SK-N-SH (cell line): ENCODE results near the gene COG3.

Source experiments
- CHD2 ChIP-seq: fragments of 150-350 bp; IDR thresholded peaks from 2 replicates; pipeline ENCODE4 v1.6.1; 2018; ENCODE audit warnings: low read length; ENCODE audit not compliant: partially characterized antibody
- CTCF ChIP-seq: fragments of 200-600 bp; sonication (generic); IDR thresholded peaks from 2 replicates; pipeline ENCODE4 v1.6.1; 2017; ENCODE audit warnings: antibody characterized with exemption, mild to moderate bottlenecking, moderate library complexity
- POLR2AphosphoS5 ChIP-seq: IDR thresholded peaks from 2 replicates; pipeline ENCODE4 v1.6.1; 2012; ENCODE audit warnings: low read depth, low read length
- RAD21 ChIP-seq: IDR thresholded peaks from 2 replicates; pipeline ENCODE4 v1.6.1; 2012; ENCODE audit warnings: mild to moderate bottlenecking, low read length
- TF ChIP-seq, protein P1 (sequence below): IDR thresholded peaks from 2 replicates; pipeline ENCODE4 v1.4.0; 2012; ENCODE audit warnings: low read depth

DNA sequence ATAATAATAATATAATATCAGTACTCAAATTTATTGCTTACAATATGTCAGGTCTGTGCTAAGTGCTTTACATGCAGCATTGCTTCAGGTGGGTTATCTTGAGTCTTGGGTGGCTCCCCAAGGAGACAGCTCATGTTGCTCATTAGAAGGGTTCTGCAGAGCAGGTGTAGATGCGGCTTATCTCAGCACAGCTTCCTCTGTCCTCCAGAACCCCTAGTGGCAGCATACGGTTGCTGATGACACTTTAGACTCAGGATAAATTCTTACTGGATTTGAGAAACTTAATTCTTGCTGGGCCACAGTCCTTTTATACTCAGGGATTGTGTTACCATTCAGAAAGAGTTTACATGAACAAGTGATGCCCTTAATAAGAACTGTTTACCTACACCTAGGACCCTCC, 8.9 kb downstream of the COG3 start:
- TF ChIP-seq POLR2AphosphoS5 = no peak
- peak; percentile 26; the same call in 1 of the 2 replicates for TF ChIP-seq CTCF
- no peak for TF ChIP-seq CHD2
- TF ChIP-seq, protein P1, sequence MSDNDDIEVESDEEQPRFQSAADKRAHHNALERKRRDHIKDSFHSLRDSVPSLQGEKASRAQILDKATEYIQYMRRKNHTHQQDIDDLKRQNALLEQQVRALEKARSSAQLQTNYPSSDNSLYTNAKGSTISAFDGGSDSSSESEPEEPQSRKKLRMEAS = no peak
- TF ChIP-seq RAD21 = no peak
